HL-60 (cell line): ENCODE measurements around the gene PPM1H.
A peak's percentile ranks its signal among the peaks of the same experiment; 100 is the strongest.

Experiments used
- DNase-seq, 2 experiments: peaks; one replicate each; pipeline ENCODE4 v3.0.0-alpha.2; 2010 to 2020; ENCODE audit warnings: low read depth in 1 of 2, low spot score in 1 of 2
- H3K27ac ChIP-seq: fragments of 250-450 bp; sonication (Bioruptor Pico); replicated peaks from 2 replicates; pipeline ENCODE4 v1.5.1; 2020; ENCODE audit warnings: mild to moderate bottlenecking, moderate library complexity
- H3K27me3 ChIP-seq: fragments of 250-450 bp; sonication (Bioruptor Pico); 2 replicates; pipeline ENCODE4 v1.5.1; 2021; ENCODE audit warnings: mild to moderate bottlenecking, moderate library complexity; ENCODE audit not compliant: insufficient read depth, poor library complexity, severe bottlenecking
- H3K4me3 ChIP-seq: replicated peaks from 2 replicates; pipeline ENCODE4 v1.5.1; 2011; ENCODE audit warnings: mild to moderate bottlenecking, control low read depth, low read length; ENCODE audit not compliant: insufficient read depth
- GABPA ChIP-seq: IDR thresholded peaks from 2 replicates; pipeline ENCODE4 v1.6.1; 2012; ENCODE audit warnings: low read depth
- POLR2AphosphoS5 ChIP-seq: IDR thresholded peaks from 2 replicates; pipeline ENCODE4 v1.6.1; 2012; ENCODE audit warnings: low read depth
- SPI1 ChIP-seq: IDR thresholded peaks from 2 replicates; pipeline ENCODE4 v1.6.1; 2012; ENCODE audit warnings: low read depth, mild to moderate bottlenecking, borderline replicate concordance
- TF ChIP-seq, protein P1 (sequence below): IDR thresholded peaks from one replicate; pipeline ENCODE4 v1.5.1; 2011; ENCODE audit warnings: low read length, control low read depth, inconsistent platforms; ENCODE audit not compliant: insufficient read depth
- TF ChIP-seq, protein P2 (sequence below): IDR thresholded peaks from 2 replicates; pipeline ENCODE4 v1.6.1; 2012; ENCODE audit warnings: low read depth; ENCODE audit not compliant: insufficient replicate concordance

The PPM1H gene

DNA sequence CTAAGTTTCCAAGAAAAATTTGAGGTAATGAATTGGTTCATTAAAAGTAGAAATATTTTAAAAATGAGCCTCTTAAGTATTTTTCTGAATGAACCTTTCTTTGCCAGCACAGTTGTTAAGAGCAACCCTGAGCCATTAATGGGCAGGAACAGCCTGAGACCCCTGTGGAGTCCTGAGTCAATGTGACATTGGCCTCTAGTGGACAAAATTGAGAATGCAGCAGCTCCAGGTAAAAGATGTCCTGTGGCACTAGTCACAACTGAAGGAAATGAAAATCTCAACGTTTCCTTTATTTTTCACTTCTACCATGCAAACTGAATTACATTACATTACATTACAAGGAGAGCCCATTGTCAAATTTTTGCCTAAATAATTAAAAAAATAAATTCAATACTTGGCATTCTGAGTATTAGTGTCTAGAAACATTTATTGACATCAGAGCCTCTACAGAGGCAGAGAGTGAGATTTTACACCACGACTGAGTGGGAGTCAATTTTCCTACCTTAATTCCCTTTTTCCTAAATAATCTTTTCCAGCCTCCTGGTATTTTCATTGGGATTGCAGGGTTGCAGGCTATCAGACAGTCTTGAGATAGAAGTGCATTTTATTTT, 135.7 kb downstream of the PPM1H start:
- H3K27me3 ChIP-seq, result no peaks in the 10 kb centered on the region
- H3K4me3 ChIP-seq, result no peak overlapping the region
- no peak overlapping the region for H3K27ac ChIP-seq
- peak; percentile 47 to 60 for DNase-seq
- TF ChIP-seq SPI1, result no peak
- TF ChIP-seq, protein P1, sequence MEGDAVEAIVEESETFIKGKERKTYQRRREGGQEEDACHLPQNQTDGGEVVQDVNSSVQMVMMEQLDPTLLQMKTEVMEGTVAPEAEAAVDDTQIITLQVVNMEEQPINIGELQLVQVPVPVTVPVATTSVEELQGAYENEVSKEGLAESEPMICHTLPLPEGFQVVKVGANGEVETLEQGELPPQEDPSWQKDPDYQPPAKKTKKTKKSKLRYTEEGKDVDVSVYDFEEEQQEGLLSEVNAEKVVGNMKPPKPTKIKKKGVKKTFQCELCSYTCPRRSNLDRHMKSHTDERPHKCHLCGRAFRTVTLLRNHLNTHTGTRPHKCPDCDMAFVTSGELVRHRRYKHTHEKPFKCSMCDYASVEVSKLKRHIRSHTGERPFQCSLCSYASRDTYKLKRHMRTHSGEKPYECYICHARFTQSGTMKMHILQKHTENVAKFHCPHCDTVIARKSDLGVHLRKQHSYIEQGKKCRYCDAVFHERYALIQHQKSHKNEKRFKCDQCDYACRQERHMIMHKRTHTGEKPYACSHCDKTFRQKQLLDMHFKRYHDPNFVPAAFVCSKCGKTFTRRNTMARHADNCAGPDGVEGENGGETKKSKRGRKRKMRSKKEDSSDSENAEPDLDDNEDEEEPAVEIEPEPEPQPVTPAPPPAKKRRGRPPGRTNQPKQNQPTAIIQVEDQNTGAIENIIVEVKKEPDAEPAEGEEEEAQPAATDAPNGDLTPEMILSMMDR, result peak; percentile 89
- TF ChIP-seq GABPA, result no peak
- TF ChIP-seq, protein P2, sequence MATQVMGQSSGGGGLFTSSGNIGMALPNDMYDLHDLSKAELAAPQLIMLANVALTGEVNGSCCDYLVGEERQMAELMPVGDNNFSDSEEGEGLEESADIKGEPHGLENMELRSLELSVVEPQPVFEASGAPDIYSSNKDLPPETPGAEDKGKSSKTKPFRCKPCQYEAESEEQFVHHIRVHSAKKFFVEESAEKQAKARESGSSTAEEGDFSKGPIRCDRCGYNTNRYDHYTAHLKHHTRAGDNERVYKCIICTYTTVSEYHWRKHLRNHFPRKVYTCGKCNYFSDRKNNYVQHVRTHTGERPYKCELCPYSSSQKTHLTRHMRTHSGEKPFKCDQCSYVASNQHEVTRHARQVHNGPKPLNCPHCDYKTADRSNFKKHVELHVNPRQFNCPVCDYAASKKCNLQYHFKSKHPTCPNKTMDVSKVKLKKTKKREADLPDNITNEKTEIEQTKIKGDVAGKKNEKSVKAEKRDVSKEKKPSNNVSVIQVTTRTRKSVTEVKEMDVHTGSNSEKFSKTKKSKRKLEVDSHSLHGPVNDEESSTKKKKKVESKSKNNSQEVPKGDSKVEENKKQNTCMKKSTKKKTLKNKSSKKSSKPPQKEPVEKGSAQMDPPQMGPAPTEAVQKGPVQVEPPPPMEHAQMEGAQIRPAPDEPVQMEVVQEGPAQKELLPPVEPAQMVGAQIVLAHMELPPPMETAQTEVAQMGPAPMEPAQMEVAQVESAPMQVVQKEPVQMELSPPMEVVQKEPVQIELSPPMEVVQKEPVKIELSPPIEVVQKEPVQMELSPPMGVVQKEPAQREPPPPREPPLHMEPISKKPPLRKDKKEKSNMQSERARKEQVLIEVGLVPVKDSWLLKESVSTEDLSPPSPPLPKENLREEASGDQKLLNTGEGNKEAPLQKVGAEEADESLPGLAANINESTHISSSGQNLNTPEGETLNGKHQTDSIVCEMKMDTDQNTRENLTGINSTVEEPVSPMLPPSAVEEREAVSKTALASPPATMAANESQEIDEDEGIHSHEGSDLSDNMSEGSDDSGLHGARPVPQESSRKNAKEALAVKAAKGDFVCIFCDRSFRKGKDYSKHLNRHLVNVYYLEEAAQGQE, result no peak
- TF ChIP-seq POLR2AphosphoS5, result no peak

DNA sequence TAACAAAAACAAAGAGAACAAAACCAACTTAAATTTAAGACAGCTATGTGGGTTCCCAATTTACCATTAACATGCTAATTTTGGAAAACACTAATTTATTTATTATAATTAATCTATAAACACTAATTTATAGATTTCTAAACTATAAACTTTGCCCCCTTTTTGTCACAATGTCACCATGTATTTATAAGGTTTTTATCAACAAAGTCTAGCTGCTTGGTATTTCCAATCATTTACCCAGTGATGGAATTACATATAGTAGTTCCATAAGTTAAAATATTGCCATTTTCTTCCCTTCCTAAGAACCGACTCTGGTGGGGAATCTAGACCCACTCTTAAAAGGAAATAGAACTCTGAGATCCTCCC, 140.7 kb downstream of the PPM1H start:
- no peak overlapping the region for H3K27ac ChIP-seq

DNA sequence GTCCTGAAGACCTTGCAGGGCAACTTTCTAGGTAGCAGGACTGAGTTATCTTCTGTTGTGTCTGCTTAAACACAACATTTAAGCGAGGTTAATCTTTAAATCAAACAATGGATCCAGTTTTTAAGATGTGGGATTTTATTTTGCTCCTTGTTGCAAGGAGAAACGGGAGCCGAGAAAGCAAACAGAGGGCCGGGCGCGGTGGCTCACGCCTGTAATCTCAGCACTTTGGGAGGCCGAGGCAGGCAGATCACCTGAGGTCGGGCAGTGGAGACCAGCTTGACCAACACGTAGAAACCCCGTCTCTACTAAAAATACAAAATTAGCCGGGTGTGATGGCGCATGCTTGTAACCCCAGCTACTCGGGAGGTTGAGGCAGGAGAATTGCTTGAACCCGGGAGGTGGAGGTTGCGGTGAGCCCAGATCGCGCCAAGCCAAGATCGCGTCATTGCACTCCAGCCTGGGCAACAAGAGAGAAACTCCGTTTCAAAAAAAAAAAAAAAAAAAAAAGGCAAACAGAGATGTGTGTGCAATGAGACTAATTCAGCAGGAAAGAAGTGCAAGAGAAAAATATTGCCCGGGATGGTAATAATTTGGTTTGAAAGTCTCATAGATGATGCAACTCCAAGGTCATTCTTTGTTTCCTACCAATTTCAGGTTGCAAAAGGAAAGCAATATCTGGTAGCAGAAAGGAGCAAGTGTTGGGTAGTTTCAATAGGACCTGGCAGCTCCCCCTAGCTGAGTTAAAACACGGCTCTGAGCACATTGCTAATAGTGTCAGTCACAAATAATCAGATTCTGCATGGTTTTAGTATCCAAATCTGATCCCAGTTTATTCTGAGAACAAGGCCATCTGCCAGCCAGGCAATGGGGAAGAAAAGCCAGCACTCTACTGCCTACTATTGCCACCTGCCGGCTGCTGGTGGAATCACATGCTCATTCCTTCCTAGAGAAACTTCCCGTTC, 141.4 kb downstream of the PPM1H start:
- Histone ChIP-seq H3K27ac (no peak overlapping the region), H3K4me3 (no peak overlapping the region), H3K27me3 (no peaks in the 10 kb centered on the region)
- DNase-seq, result peak; percentile 52 to 80
- TF ChIP-seq GABPA, result no peak
- TF ChIP-seq, protein P1, result peak; percentile 92

More for the DNA sequence above, 140.7 kb downstream of the PPM1H start:
- Histone ChIP-seq H3K27me3 (no peaks in the 10 kb centered on the region), H3K4me3 (no peak overlapping the region)
- TF ChIP-seq, protein P2, result no peak
- TF ChIP-seq, protein P1, result no peak
- TF ChIP-seq POLR2AphosphoS5, result no peak
- TF ChIP-seq GABPA, result no peak
- TF ChIP-seq SPI1, result no peak
- no peak for DNase-seq
